Measurements from ENCODE around the gene DNASE1L2.

The DNASE1L2 gene

GRCh38 chr16:2204416-2205103, 31.7 kb upstream of the DNASE1L2 start:
- no peak for DNase-seq (ENCODE audit: low read depth in 3 of 3)

GRCh38 chr16:2205104-2205966, 30.9 kb upstream of the DNASE1L2 start, which contains the start of gene MLST8:
Gene MLST8, plus strand, starts transcription at chr16:2205454. Its CDS starts 632 bp downstream, at chr16:2206086.
- peak; percentile 69 to 87 (median 70) for DNase-seq (ENCODE audit: low read depth in 3 of 3)

DNA sequence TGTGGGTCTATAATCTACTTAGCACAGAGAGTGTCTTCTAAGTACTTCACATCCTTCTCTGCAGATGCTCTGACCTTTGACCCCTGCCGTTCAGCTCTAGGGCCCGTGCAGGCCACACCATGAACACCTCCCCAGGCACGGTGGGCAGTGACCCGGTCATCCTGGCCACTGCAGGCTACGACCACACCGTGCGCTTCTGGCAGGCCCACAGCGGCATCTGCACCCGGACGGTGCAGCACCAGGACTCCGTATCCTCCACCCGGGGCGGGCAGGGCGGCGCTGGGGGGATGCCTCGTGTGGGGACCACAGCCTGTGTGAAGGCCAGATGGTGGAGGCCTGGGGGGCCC, 30.3 kb upstream of the DNASE1L2 start:
- no peak for DNase-seq (ENCODE audit: low read depth in 3 of 3)

DNA sequence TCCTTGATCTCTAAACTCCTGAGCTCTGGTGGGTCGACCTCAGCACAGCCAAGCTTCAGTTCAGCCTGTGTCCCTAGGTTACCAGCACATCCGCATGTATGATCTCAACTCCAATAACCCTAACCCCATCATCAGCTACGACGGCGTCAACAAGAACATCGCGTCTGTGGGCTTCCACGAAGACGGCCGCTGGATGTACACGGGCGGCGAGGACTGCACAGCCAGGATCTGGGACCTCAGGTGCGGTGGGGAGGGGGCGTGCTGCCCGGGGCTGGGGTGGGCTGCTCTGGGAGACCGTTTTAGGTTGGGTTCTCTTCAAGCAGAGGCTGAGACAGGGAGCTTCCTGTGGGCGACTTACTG, 29.8 kb upstream of the DNASE1L2 start:
- no peak for DNase-seq (ENCODE audit: low read depth in 3 of 3)

DNA sequence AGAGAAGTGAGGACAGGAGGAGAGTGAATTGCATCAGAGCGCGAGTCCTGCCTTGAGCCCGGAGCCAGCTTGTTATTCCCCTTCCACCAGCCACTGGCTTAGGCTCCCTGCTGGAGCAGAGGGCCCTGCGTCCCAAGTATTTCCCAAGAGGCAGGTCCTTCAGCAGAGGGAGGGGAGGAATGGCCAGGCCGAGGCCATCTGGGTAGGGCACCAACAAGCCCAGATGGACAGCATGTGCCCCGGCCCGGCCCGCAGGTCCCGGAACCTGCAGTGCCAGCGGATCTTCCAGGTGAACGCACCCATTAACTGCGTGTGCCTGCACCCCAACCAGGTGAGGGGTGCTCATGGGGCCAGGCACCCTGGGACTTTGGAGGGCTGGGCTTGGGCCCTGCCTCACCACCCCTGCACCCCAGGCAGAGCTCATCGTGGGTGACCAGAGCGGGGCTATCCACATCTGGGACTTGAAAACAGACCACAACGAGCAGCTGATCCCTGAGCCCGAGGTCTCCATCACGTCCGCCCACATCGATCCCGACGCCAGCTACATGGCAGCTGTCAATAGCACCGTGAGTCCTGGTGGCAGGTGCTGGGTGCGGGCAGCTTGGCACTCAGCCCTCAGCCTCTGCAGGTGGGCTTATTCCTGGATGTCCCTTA, 29.3 kb upstream of the DNASE1L2 start:
- DNase-seq (ENCODE audit: low read depth in 3 of 3): no peak

DNA sequence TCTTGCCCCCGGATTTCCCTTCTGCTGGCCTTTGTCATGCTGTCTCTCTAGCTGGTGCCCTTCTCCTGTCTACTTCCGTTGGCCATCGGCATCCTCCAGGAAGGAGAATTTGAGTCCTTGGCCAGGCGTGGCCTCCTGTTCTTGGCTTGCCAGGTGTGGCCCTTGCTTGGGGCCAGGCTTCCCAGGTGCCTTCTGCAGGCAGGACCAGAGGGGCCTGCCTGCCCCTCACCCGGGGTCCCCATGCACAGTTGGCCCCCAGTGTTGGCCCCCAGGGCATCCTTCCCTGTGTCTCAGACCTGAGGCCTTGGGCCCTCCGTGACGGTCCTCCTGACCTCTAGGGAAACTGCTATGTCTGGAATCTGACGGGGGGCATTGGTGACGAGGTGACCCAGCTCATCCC, 28.4 kb upstream of the DNASE1L2 start:
- DNase-seq (ENCODE audit: low read depth in 3 of 3): no peak

GRCh38 chr16:2208308-2208707, 27.9 kb upstream of the DNASE1L2 start:
- DNase-seq (ENCODE audit: low read depth in 3 of 3): no peak

GRCh38 chr16:2208772-2209171, 27.5 kb upstream of the DNASE1L2 start:
- no peak for DNase-seq (ENCODE audit: low read depth in 3 of 3)

DNA sequence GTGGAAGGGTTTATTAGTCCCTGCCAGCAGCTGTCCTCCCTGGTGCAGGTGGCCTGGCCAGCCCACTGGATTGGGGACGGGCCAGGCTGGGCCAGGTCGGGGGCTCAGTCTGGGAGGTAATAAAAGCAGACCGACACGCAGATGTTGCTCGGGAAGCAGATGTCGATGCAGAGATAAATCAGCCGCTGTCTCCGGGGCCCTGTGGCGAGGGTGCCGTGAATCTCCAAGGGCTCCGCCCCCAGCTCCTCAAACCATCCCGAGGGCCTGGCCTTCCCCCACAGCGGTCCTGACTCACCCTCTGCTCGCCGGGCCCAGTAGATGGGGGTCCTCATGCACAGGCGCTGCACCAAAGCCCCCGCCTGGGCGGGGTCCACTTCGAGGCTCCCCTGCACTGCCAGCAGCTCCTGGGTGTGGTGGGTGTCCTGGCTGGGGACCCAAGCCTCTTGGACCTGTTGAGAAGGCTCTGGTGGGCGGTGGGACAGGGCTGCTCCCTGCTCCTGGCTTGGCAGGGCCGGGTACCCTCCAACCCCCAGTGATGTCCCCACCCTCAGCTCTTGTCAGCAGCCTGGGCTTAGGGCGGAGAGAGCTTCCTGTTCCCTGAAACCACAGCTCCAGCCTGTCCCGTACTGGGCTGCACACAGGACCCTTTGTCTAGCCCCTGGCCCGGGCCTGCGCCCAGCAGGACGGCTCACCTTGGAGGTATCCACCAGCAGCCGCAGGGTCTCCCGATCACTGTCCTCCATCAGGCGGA, 26.8 kb upstream of the DNASE1L2 start:
- DNase-seq (ENCODE audit: low read depth in 3 of 3): no peak

DNA sequence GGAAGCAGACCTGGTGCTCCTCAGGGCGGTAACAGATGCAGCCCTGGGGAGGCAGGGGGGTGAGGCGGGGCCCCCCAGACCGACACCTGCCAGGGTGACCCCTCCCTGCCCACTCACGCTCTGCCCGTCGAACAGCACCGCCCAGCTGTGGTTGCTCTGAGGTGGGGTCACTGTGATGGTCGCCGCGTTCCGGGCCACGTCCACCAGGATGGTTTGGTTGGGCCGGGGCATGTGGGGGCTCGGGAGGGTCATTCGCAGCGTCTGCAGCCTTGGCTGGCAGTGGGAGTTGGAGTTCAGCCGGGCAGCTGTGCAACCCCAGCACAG, 26.3 kb upstream of the DNASE1L2 start:
- DNase-seq (ENCODE audit: low read depth in 3 of 3): no peak

- no peak for DNase-seq (ENCODE audit: low read depth in 3 of 3)
Observed at GRCh38 chr16:2210386-2211365, 25.6 kb upstream of the DNASE1L2 start, which contains the start of gene BRICD5. Gene BRICD5, minus strand, starts transcription at chr16:2210863. Its CDS starts 30 bp downstream, at chr16:2210833.

- no peak for DNase-seq (ENCODE audit: low read depth in 3 of 3)
Observed at GRCh38 chr16:2211923-2212347, 24.3 kb upstream of the DNASE1L2 start.

GRCh38 chr16:2212362-2213324, 23.6 kb upstream of the DNASE1L2 start:
- DNase-seq (ENCODE audit: low read depth in 3 of 3): no peak

DNA sequence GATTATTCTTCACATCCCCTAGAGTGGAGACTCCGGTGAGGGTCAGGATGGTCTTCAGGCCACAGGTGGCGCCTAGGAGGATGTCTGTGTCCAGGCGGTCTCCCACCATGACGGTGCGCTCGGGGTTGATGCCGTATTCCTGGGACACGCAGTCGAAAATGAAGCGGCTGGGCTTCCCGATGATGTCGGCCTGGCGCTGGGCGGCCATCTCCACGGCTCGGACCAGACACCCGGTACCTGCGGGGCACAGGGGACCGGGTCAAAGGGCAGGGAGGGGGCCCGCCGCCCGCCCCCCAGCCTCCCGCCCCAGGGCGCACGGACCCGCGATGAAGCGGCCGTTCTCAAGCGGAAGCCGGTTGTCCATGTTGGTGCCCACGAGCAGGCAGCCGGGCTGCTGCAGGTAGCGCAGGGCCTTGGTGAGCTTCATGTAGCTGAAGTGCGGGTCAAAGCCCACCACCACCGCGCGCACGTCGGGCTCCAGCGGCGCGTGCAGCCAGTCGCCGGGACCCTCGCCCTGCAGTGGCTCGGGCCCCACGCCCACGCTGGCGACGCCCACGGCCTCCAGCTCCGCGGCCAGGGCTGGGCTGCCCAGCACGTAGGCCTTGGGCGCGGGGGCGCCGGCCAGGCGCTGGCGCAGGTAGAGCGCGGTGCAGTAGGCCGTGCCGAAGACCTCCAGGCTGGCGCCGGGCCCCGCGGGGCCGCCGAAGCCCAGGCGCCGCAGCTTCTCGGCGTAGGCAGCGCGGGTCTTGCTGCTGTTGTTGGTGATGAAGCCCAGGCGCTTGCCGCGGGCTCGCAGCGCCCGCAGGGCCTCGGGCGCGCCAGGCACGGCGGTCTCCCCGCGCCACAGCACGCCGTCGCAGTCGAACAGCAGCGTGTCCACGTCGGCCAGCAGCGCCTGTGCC, 22.2 kb upstream of the DNASE1L2 start:
- no peak for DNase-seq (ENCODE audit: low read depth in 3 of 3)

GRCh38 chr16:2214719-2214968, 21.6 kb upstream of the DNASE1L2 start, which contains the start of gene PGP:
Gene PGP, minus strand, starts transcription at chr16:2214840. Its CDS starts 63 bp downstream, at chr16:2214777.
- no peak for DNase-seq (ENCODE audit: low read depth in 3 of 3)

DNA sequence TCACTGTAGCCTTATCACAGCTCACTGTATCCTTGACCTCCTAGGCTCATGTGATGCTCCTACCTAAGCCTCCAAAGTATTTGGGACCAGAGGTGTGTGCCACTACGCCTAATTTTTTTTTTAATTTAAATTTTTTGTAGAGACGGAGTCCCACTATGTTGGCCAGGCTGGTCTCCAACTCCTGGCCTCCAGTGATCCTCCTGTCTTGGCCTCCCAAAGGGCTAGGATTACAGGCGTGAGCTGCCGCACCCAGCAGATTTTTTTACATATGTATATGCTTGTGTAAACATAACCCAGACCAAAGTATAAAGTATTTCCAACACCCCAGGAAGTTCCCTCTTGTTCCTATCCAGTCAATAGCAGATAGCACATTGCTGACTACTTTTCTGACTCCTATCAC, 19.9 kb upstream of the DNASE1L2 start:
- DNase-seq (ENCODE audit: low read depth in 3 of 3): no peak

- DNase-seq (ENCODE audit: low read depth in 3 of 3): peak; percentile 100
Observed at GRCh38 chr16:2223221-2223941, 12.9 kb upstream of the DNASE1L2 start, which contains the start of gene E4F1. Gene E4F1, plus strand, starts transcription at chr16:2223591. Its CDS starts 23 bp downstream, at chr16:2223614.

DNA sequence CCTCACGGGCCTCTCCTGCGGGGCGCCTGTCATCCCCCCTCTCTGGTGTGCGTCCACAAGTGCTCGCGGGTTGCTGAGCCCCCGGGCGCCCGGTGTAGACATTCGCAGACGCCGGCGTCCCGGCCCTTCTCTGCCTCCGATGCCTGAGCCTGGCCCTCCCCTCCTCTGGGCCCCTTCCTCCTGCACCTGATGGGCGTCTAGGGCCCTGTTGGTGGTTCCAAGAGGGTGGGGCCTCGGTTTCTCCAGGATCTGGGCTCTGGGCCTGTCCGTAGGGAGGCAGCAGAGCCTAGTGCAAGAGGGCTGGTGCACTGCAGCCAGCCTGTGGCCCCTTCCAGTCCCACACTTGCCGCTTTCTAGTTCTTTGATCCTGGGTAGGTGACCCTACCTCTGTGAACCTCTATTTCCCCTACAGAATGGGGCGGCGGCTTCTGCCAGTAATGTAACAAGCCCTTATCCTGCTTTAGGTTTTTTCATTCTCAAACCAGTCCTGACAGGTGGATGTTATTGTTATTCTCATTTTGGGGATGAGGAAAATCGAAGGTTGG, 12.2 kb upstream of the DNASE1L2 start:
- no peak for DNase-seq (ENCODE audit: low read depth in 3 of 3)

All from stimulated activated CD4-positive, alpha-beta T cell treated with anti-CD3 and anti-CD28 coated beads, TNF-alpha, amount 100 ng/mL, for 48 hours (primary cell).